ENCODE results near the gene TBC1D32. TPM values are rescaled to one million over a fixed set of nuclear protein-coding genes. Genes with fewer than 3 reads are reported as not detected.
"Not testable (repeated sequence)": the region's sequence is repeated elsewhere in the genome, so short reads cannot be mapped to it uniquely, and the experiment has no call there.

Gene TBC1D32
- total RNA-seq, 5 donors from 2014 or later (not counting 1 experiment from before 2014, with no cell fraction given) = 8.2 to 20.2 (median 10.7) TPM

GRCh38 chr6:121048593-121048992 lies 285.7 kb downstream of the TBC1D32 start:
- H3K27me3 ChIP-seq (replicated peaks in 1 of 2; ENCODE audit: control insufficient read depth in 2 of 2, extremely low read depth in 1 of 2, insufficient read depth in 2 of 2, low read length in 1 of 2); H3K4me1 ChIP-seq (ENCODE audit: control insufficient read depth in 1 of 2, extremely low read depth in 1 of 2, insufficient read depth in 2 of 2, low read length in 2 of 2); POLR2A ChIA-PET; H3K9me3 ChIP-seq; H3K36me3 Mint-ChIP-seq; H3K4me3 ChIP-seq (ENCODE audit: control insufficient read depth in 1 of 2, extremely low read depth in 1 of 2, low read length in 1 of 2); H3K9me3 Mint-ChIP-seq; H3K4me3 Mint-ChIP-seq; H3K27ac ChIP-seq (ENCODE audit: low read length); H3K36me3 ChIP-seq (ENCODE audit: control insufficient read depth in 2 of 2, extremely low read depth in 1 of 2, insufficient read depth in 1 of 2, low read length in 1 of 2); ATAC-seq (replicated peaks in 1 of 4); H3K27ac Mint-ChIP-seq; CTCF ChIA-PET; DNase-seq; H3K4me1 Mint-ChIP-seq; H3K27me3 Mint-ChIP-seq: not testable (repeated sequence)
- WGBS (ENCODE audit: insufficient coverage) = no CpG with 5 or more reads among the region's 4 CpGs

DNA sequence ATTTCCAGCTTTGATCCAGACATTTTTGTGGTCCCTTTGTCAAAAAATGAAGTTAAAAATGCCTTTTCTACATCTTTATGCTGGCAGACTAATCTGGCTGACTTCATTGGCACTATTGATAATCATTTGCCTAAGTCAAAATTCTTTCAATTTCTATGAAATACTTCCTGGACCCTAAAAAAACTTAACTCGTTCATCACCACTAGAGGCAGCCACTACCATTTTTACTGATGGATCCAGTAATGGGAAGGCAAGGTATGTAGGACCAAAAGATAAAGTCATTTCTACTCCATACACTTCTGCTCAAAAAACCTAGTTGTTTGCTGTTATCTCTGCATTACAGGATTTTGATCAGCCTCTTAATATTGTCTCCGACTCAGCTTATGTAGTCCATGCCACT lies 289.4 kb downstream of the TBC1D32 start:
- CTCF ChIA-PET = interaction anchor here in 1 of 2 donors (1.3 kb wide), 1 partner anchor 11 kb away, joined by 3 read pairs; no protein-coding TSS in a partner anchor
- H3K4me1 ChIP-seq (ENCODE audit: control insufficient read depth in 1 of 2, extremely low read depth in 1 of 2, insufficient read depth in 2 of 2, low read length in 2 of 2); H3K4me1 Mint-ChIP-seq; H3K4me3 Mint-ChIP-seq; H3K27ac Mint-ChIP-seq; H3K36me3 Mint-ChIP-seq; H3K36me3 ChIP-seq (ENCODE audit: control insufficient read depth in 2 of 2, extremely low read depth in 1 of 2, insufficient read depth in 1 of 2, low read length in 1 of 2); H3K4me3 ChIP-seq (ENCODE audit: control insufficient read depth in 1 of 2, extremely low read depth in 1 of 2, low read length in 1 of 2); POLR2A ChIA-PET; H3K27ac ChIP-seq (ENCODE audit: low read length); H3K9me3 Mint-ChIP-seq; H3K27me3 ChIP-seq (replicated peaks in 1 of 2; ENCODE audit: control insufficient read depth in 2 of 2, extremely low read depth in 1 of 2, insufficient read depth in 2 of 2, low read length in 1 of 2); H3K27me3 Mint-ChIP-seq; DNase-seq; ATAC-seq (replicated peaks in 1 of 4); H3K9me3 ChIP-seq: not testable (repeated sequence)
- 86% methylated on average over 1 of the region's 2 CpGs for WGBS (ENCODE audit: insufficient coverage)

DNA sequence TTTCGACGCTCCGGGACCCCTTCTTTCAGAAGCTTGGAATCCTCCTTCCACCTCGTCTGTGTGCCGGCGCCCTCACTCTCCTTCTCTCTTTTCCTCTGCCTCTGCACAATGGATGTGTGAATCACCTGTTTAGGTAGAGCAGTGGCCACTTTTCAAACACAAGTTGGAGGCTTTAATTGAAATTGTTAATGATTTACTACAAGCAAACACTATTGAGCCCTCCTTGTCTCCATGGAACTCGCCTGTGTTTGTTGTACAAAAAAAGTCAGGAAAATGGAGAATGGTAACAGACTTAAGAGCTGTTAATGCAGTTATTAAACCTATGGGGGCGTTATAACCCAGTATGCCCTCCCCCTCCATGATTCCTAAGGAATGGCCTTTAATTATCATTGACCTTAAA lies 290.6 kb downstream of the TBC1D32 start:
- H3K36me3 ChIP-seq (ENCODE audit: control insufficient read depth in 2 of 2, extremely low read depth in 1 of 2, insufficient read depth in 1 of 2, low read length in 1 of 2); H3K27ac Mint-ChIP-seq; ATAC-seq (replicated peaks in 1 of 4); H3K27me3 ChIP-seq (replicated peaks in 1 of 2; ENCODE audit: control insufficient read depth in 2 of 2, extremely low read depth in 1 of 2, insufficient read depth in 2 of 2, low read length in 1 of 2); H3K4me1 ChIP-seq (ENCODE audit: control insufficient read depth in 1 of 2, extremely low read depth in 1 of 2, insufficient read depth in 2 of 2, low read length in 2 of 2); DNase-seq; H3K4me3 ChIP-seq (ENCODE audit: control insufficient read depth in 1 of 2, extremely low read depth in 1 of 2, low read length in 1 of 2); H3K9me3 ChIP-seq; H3K36me3 Mint-ChIP-seq; H3K27ac ChIP-seq (ENCODE audit: low read length); H3K4me1 Mint-ChIP-seq; H3K9me3 Mint-ChIP-seq; H3K27me3 Mint-ChIP-seq; H3K4me3 Mint-ChIP-seq; POLR2A ChIA-PET: not testable (repeated sequence)
- no CpG with 5 or more reads among the region's 8 CpGs for WGBS (ENCODE audit: insufficient coverage)
- CTCF ChIA-PET = interaction anchor here (0.8 to 1.3 kb wide), 2 partner anchors 12 to 19 kb away, joined by 3 read pairs; no protein-coding TSS in a partner anchor

DNA sequence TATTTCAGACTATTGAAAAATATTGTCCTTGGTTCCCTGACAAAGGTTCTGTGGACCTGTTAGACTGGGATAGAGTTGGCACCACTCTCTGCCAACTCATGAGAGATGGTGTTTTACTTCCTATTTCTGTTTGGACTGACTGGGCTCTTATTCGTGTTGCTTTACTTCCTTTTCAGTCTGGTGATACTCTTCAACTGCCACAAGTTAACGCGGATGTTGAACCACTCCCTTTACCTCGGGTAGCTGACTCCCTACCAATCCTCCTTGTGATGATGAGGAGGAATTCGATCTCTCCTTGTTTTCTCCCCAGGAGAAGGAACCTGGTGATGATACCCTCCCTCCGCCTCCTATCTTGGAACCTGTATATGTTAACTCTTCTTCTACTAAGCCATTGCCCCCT lies 291.1 kb downstream of the TBC1D32 start:
- H3K27me3 Mint-ChIP-seq; POLR2A ChIA-PET; H3K27me3 ChIP-seq (replicated peaks in 1 of 2; ENCODE audit: control insufficient read depth in 2 of 2, extremely low read depth in 1 of 2, insufficient read depth in 2 of 2, low read length in 1 of 2); H3K9me3 Mint-ChIP-seq; CTCF ChIA-PET; H3K27ac Mint-ChIP-seq; H3K36me3 Mint-ChIP-seq; ATAC-seq (replicated peaks in 1 of 4); H3K4me1 ChIP-seq (ENCODE audit: control insufficient read depth in 1 of 2, extremely low read depth in 1 of 2, insufficient read depth in 2 of 2, low read length in 2 of 2); H3K36me3 ChIP-seq (ENCODE audit: control insufficient read depth in 2 of 2, extremely low read depth in 1 of 2, insufficient read depth in 1 of 2, low read length in 1 of 2); H3K9me3 ChIP-seq; H3K27ac ChIP-seq (ENCODE audit: low read length); H3K4me1 Mint-ChIP-seq; H3K4me3 Mint-ChIP-seq; DNase-seq; H3K4me3 ChIP-seq (ENCODE audit: control insufficient read depth in 1 of 2, extremely low read depth in 1 of 2, low read length in 1 of 2): not testable (repeated sequence)
- no CpG with 5 or more reads among the region's 6 CpGs for WGBS (ENCODE audit: insufficient coverage)

DNA sequence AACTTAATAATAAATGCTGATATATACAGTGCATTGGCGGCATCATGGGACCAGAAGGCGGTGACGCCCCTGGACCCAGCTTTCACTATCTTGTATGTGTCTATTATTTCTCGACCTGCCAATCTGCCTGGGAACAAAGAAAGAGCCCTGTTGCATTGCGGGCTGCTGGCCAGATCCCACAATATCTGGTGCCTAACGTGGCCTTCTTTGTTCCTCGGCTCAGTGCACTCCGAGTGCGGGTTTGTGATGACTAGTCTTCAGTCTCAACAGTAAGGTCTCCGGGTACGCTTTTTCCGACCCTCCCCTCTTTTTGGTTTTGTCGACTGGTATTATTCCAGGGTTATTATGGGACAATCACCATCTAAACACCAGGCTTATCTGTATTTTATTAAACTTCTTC lies 291.5 kb downstream of the TBC1D32 start:
- DNase-seq (no peak), ATAC-seq (replicated peaks in 1 of 4) (no peak)
- Mint-ChIP-seq H3K4me1 (no peaks in the 10 kb centered on the region), H3K27ac (no peak overlapping the region), H3K4me3 (no peak overlapping the region), H3K36me3 (no peaks in the 10 kb centered on the region), H3K9me3 (peaks cover 0 to 5% (median 0%) of the 10 kb centered on the region in 3 donors), H3K27me3 (no peaks in the 10 kb centered on the region)
- 85% methylated on average over 9 of the region's 13 CpGs for WGBS (ENCODE audit: insufficient coverage)
- ChIA-PET CTCF (no interaction called here), POLR2A (no interaction called here)
- H3K36me3 ChIP-seq (ENCODE audit: control insufficient read depth in 2 of 2, extremely low read depth in 1 of 2, insufficient read depth in 1 of 2, low read length in 1 of 2) = no peaks in the 10 kb centered on the region
- no peaks in the 10 kb centered on the region for H3K9me3 ChIP-seq
- H3K27ac ChIP-seq (ENCODE audit: low read length) = no peak overlapping the region
- no peaks in the 10 kb centered on the region for H3K27me3 ChIP-seq (replicated peaks in 1 of 2; ENCODE audit: control insufficient read depth in 2 of 2, extremely low read depth in 1 of 2, insufficient read depth in 2 of 2, low read length in 1 of 2)
- H3K4me3 ChIP-seq (ENCODE audit: control insufficient read depth in 1 of 2, extremely low read depth in 1 of 2, low read length in 1 of 2) = no peak overlapping the region
- H3K4me1 ChIP-seq (ENCODE audit: control insufficient read depth in 1 of 2, extremely low read depth in 1 of 2, insufficient read depth in 2 of 2, low read length in 2 of 2) = no peaks in the 10 kb centered on the region

DNA sequence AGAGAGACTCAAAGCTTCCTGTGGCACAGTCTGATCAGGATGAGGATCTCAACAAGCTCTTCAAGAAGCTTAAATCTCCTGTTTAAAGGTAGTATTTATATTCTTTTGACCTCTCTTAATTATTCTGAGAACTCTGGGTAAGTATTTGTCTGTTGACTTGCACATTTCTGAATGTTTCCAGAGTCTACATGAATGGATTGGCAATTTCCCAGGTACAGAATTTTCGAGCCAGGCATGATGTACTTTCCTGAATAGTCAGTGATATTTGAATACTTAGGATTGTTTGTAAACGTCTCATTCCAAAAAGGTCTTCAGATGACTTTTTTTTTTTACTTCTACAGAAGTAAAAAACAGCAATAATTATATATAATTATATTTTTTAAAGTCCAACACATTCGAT lies 293.4 kb downstream of the TBC1D32 start:
- Mint-ChIP-seq H3K36me3 (no peaks in the 10 kb centered on the region), H3K27me3 (no peaks in the 10 kb centered on the region), H3K4me3 (no peak overlapping the region), H3K9me3 (peaks cover 0 to 5% (median 0%) of the 10 kb centered on the region in 3 donors), H3K27ac (no peak overlapping the region), H3K4me1 (no peaks in the 10 kb centered on the region)
- Histone ChIP-seq H3K27me3 (replicated peaks in 1 of 2; ENCODE audit: control insufficient read depth in 2 of 2, extremely low read depth in 1 of 2, insufficient read depth in 2 of 2, low read length in 1 of 2) (no peaks in the 10 kb centered on the region), H3K27ac (ENCODE audit: low read length) (no peak overlapping the region), H3K4me3 (ENCODE audit: control insufficient read depth in 1 of 2, extremely low read depth in 1 of 2, low read length in 1 of 2) (no peak overlapping the region), H3K36me3 (ENCODE audit: control insufficient read depth in 2 of 2, extremely low read depth in 1 of 2, insufficient read depth in 1 of 2, low read length in 1 of 2) (no peaks in the 10 kb centered on the region), H3K9me3 (no peaks in the 10 kb centered on the region), H3K4me1 (ENCODE audit: control insufficient read depth in 1 of 2, extremely low read depth in 1 of 2, insufficient read depth in 2 of 2, low read length in 2 of 2) (no peaks in the 10 kb centered on the region)
- ATAC-seq (replicated peaks in 1 of 4) (no peak), DNase-seq (no peak)
- ChIA-PET POLR2A (no interaction called here), CTCF (no interaction called here)
- no CpG with 5 or more reads among the region's 3 CpGs for WGBS (ENCODE audit: insufficient coverage)

GRCh38 chr6:121033091-121033490 lies 301.2 kb downstream of the TBC1D32 start:
- no peak overlapping the region for H3K27ac Mint-ChIP-seq
- Histone ChIP-seq H3K4me3 (ENCODE audit: control insufficient read depth in 1 of 2, extremely low read depth in 1 of 2, low read length in 1 of 2) (no peak overlapping the region), H3K27me3 (replicated peaks in 1 of 2; ENCODE audit: control insufficient read depth in 2 of 2, extremely low read depth in 1 of 2, insufficient read depth in 2 of 2, low read length in 1 of 2) (no peaks in the 10 kb centered on the region), H3K9me3 (no peaks in the 10 kb centered on the region), H3K4me1 (ENCODE audit: control insufficient read depth in 1 of 2, extremely low read depth in 1 of 2, insufficient read depth in 2 of 2, low read length in 2 of 2) (no peaks in the 10 kb centered on the region), H3K27ac (ENCODE audit: low read length) (no peak overlapping the region), H3K36me3 (ENCODE audit: control insufficient read depth in 2 of 2, extremely low read depth in 1 of 2, insufficient read depth in 1 of 2, low read length in 1 of 2) (no peaks in the 10 kb centered on the region)
- WGBS (ENCODE audit: insufficient coverage) = no CpG with 5 or more reads among the region's 3 CpGs
- H3K27me3 Mint-ChIP-seq = no peaks in the 10 kb centered on the region
- no peaks in the 10 kb centered on the region for H3K9me3 Mint-ChIP-seq
- CTCF ChIA-PET = no interaction called here
- H3K4me1 Mint-ChIP-seq = no peaks in the 10 kb centered on the region
- ATAC-seq (replicated peaks in 1 of 4) = no peak
- POLR2A ChIA-PET = no interaction called here
- H3K4me3 Mint-ChIP-seq = no peak overlapping the region
- no peaks in the 10 kb centered on the region for H3K36me3 Mint-ChIP-seq
- DNase-seq = no peak

Measured in T-cell (primary cell).